Amniotic epithelial cell (primary cell): ENCODE results near the gene TNS1.

ENCODE experiments used
- DNase-seq: peaks from one replicate; pipeline ENCODE4 v3.0.0-alpha.2; 2010; ENCODE audit warnings: low read depth

Gene TNS1

DNA sequence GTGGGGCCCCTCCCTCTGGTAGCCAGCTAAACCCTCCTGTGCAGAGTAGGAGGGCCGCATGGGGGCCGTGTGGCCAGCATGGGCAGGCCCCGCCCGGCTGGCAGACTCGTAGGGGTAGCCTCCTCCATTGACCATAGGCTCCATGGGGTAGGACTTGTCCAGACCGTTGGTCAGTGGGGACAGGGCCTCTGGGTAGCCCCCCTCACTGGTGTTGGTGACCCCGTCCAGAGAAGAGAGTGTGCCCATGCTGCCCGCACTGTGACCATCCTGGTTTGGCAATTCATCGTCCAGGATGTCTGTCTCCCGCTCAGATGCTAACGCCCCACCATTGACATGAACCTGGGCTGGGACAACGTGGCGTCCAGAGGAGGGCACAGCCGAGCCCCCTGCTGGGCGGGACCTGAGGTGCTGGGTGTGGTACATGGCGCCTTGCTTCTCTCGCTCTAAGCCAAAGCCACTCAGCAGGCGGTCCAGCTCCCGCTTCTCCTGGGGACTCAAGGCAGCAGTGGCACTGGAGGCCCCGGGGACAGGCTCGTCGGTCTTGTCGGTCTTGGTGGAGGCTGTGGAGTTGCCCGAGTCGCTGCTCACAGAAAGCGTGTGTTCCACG is 154.3 kb downstream of the TNS1 start:
- no peak for DNase-seq

- DNase-seq: no peak
These were observed 155.0 kb downstream of the TNS1 start for GRCh38 chr2:217847552-217848350.

DNA sequence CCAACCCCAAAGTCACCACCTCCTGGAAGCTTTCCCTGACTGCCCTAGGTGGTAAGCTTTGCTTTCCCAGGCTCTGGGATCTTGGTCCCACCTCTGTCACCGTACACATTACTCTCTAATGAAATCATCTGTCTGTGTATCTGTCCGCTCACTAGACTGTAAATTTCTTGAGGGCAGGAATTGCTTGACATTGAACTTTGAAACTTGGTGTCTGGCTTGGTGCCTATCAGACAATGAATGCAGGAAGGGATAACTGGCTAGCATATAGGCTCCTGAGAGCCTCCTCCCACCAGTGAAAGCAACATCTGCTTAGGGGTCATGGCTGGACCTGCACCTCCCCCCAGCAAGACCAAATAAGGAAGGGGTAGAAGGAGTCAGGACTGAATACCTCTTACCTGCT is 155.7 kb downstream of the TNS1 start:
- no peak for DNase-seq

DNA sequence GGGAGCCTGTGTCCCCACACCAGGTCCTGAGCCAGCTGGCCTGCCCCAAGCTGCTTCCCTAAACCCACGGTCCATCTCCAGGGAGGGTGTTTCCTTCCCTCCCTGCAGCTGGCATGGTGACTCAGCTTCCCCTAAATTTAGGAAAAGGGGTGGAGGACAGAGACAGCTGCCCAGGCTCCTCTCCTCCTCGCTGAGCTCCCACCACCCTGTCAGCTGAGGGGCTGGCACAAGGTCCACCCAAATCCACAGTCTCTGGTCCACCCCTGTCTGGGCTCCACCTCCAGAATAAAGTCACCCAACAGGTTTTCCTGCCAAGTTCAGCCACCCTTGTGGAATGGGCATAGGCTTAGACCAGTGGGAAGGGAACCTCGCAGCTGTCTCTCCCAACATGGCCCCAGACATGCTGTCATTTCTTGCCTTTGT is 156.5 kb downstream of the TNS1 start:
- no peak for DNase-seq

DNA sequence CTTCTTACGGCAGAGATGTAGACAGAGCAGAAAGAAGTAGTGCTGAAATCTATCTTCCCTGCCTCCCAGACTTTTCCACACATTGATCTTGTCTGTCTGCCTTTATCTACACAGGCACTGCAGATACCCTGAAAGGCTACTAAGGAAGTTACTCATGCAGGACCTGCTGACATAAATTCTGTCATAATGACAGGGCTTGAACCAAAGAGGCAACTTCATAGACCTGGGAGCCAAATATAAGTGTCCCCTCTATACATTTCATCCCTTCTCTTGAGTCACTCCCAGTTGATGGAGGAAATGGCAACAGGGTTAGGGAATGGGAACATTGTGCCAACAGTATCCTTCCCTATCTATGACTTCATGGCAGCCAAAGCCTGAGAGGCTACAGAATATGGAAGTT is 157.5 kb downstream of the TNS1 start:
- no peak for DNase-seq

GRCh38 chr2:217844696-217845095 is 158.1 kb downstream of the TNS1 start:
- no peak for DNase-seq

DNA sequence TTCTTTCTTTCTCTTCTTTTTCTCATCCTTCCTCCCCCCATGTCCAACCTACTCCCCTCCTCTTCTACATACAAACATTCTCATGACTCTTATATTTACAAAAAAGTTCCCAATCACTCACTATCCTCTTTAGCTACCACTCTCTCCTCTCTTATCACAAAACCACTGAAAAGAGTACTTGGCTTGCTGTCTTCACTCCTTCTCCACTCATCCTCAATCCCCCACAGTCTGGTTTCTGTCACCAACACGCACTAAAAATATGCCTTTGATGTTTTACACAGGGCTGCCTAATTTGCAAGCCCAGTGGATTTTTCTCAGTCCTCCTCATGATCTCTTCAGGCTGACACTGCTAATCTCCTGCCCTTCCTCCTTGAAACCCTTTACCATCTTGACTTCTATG is 159.5 kb downstream of the TNS1 start:
- DNase-seq: no peak

- no peak for DNase-seq
These were observed 160.8 kb downstream of the TNS1 start for GRCh38 chr2:217842017-217842416.

GRCh38 chr2:217840522-217840921 is 162.3 kb downstream of the TNS1 start:
- no peak for DNase-seq

DNA sequence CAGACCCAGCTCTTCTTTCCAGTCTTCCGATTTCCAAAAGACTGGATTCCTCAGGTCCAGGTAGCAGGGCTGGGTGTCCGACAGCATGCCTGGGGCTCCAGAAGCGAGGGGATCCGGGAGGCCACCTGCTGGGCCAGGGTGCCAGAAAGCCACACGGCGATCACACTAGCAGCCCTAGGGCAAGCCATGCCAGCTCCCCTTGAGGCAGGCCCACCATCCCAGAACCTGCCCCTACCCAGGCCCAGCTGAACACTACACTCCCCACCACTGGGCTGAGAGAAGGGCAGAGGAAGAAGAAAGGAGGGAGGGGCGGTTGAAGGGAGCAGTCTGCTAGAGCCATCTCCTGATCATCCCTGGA is 163.1 kb downstream of the TNS1 start:
- no peak for DNase-seq

- no peak for DNase-seq
These were observed 163.6 kb downstream of the TNS1 start for GRCh38 chr2:217839073-217839749.

GRCh38 chr2:217838409-217838831 is 164.4 kb downstream of the TNS1 start:
- no peak for DNase-seq

DNA sequence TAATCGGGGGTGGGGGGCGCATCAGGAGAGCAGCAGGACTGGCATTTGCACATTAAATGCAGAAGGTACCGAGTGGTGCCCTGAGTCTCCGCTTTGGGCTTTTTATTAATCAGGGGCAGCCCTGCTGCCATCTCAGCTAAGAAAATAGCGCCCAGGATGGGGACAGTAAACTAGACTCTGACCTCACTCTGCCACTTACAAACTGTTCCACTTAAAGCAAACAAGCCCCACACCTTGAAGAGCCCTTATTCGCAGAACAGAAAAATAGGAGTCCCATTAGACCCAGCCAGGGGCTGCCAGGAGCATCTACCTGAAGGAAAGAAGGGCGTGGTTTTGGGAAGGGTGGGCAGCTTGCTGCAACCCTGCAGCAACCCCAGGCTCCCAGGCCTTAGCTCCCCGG is 165.3 kb downstream of the TNS1 start:
- no peak for DNase-seq

DNA sequence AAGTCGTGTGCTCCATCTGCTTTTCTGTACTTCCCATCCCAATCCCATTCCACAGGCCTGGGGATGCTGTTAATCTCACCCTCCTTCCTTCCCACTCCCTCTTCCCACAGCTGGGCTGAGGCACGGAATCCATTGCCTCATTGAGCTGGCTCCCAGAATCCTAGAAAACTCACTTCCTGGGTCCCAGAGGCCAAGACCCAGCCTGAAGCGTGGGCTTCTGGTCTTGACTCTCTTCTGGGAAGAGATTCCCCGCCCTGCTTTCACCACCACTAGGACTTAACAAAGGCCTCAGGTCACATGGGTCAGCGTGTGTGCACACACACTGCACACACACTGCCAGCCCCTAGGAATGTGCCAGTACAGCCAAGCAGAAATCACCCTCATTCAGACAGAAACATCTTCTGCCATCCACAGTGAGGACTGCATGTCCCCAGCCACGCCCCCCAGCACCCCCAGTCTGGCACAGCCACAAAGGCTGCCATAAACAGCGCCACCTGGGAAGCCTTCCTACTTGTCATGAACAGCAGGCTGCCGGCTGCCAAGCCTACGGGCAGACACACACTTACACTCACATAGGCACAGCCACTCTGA is 165.8 kb downstream of the TNS1 start:
- DNase-seq: peak; percentile 47

DNA sequence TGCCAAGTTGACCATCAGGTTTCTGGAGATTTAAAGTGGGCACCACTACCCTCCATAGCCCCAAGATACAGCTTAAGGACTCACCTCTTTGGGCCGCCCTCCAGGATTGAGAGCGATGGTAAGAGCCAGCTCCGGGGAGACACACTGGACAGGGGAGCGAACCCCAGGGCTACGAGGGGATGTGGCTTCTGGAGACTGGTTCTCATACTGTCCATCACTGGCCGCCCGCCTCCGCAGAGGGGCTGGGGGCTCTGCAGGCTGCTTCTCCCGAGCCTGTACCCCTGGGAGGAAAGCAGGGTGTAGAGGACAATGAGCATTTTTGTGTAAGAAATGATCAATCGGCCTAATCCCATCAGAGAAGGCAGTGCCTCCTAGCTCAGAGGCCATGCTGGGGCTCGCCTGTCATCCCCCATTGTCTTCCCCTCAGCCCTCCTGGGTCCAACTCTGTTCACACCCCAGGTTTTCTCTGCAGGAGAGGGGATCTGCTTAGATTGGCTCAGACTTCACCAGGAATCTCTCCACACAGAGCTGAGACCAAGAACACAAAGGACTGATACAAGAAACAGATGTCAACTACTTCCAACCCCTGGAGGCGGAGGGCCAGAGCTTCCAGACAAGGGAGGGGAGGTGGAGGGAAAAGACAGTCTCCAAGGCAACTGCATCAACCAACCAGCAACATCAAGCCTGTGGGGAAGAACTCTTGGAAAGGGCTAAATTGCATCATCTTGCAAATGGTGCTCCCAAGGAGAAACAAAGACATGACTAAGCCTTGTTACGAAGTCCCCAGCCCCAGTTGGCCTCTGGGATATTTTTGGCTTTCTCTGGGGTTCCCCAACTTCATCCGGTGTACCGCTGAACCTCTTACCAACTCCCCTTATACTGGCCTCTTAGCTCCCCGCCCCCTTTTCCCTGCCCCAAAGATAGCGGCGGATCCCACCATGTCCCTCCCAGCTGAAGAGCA is 166.6 kb downstream of the TNS1 start:
- peak; percentile 79 for DNase-seq

GRCh38 chr2:217834744-217835513 is 167.9 kb downstream of the TNS1 start:
- no peak for DNase-seq

DNA sequence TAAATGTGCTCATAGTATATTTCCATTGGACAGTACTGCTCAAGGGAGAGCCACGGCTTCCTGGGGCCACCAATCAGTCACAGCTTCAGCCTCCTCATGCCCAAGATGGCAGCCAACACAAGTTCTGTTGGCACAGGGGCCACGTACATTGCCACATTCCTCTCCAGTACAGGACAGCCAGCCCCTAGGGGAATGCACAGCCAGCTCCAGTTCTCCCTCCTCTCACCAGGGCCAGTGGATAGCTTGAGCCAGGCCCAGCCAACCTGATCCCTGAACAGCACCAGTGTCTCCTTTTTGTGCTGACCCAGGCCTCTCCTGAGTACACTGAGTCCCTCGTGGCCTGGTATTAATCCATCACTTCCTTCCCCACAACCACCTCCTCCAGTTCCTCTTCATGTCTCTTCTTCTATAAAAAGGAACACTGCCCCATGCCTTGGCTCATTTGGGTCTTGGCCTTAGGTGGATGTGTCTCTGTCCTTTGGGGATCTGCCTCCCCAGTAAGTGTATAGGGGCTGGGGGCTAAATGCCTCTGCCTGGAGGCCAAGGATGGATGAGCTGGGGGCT is 168.7 kb downstream of the TNS1 start:
- DNase-seq: no peak

DNA sequence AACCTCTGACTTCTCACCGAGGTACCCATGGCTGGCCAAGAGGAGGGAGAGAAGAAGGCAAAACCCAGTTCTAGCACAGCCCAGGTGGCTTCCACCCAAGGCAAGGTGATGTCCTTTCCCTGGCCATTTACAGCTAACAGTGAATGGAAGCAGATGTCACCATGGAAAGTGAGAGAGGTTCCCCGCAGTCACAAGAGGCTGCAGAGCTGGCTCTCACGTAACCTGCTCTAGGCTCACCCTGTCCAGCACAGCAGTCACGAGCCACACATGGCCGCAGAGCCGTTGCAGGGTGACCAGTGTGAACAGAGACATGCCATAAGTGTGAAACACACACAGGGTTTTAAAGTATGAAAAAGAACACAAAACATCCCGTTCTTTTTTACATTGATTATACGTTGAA is 169.4 kb downstream of the TNS1 start:
- DNase-seq: no peak

DNA sequence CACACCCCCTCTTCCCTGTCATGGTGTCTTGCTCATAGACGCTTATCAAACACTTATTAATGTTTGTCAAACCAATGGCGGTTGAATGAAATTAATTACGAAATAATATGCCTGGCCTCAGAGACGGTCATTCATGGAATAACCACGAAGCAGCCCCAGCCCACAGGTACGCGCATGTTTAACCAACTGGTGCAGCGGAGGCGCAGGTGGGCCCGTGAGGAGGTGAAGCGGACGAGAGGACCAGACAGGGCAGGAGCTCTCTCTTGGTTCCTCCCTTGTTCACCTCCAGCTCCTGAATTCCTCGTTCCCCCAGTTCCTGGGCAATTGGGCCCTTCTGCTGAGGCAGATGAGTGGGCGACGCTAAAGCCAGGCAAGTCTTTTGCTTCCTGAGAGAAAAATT is 169.8 kb downstream of the TNS1 start:
- DNase-seq: no peak

DNA sequence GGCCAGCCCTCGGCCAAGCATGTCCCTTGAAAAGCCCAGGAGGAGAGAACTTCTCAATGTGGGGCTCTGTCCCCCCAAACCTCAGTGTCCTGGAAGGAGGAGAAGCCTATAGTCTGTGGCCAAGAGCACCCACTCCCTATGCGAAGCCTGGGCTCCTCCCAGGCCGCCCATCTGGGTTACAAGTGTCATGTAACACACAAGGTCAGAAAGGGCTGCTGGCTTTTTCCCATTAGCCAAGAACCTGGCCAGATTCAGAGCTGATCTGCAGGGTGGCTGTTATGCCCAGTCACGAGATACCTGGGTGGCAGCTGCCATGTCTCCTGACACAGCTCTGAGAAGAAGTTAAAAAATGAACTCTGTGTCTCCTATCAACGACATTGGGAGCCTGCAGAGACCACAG is 170.7 kb downstream of the TNS1 start:
- DNase-seq: no peak

DNA sequence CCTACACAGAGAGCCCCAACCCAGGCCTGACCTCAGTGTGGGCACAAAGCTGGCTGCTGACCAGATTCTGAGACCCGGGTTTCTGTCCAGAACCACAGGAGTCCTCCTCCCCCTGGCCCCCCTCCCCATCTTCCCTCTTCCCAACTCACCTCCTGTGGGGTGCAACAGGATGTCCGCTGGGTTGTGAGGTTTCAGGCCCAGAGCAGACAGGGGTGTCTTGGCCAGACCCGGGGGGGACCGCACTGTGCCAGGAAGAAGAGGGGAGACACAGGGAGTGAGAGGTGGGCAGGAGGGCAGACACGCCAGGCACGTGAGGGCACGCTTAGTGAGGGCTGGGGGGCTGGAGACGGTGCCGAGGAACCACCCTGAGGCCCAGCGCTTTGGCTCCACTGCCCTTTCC is 171.5 kb downstream of the TNS1 start:
- DNase-seq: no peak
